IMR-90 (cell line): Measurements from ENCODE around the gene GABARAPL1.

ENCODE experiments used
- CHD1 ChIP-seq: IDR thresholded peaks from 2 replicates; pipeline ENCODE4 v1.6.1; 2012; ENCODE audit warnings: low read depth, low read length, improper control_type of control experiment
- CTCF ChIP-seq: conservative IDR thresholded peaks from 2 replicates; pipeline ENCODE4 v1.5.1; 2012; ENCODE audit warnings: mild to moderate bottlenecking, low read depth, low read length, improper control_type of control experiment
- MAFK ChIP-seq: IDR thresholded peaks from 2 replicates; pipeline ENCODE4 v1.6.1; 2012; ENCODE audit warnings: low read depth, low read length, improper control_type of control experiment
- MXI1 ChIP-seq: IDR thresholded peaks from 2 replicates; pipeline ENCODE4 v1.6.1; 2012; ENCODE audit warnings: low read depth, mild to moderate bottlenecking, low read length, moderate library complexity, borderline replicate concordance
- POLR2A ChIP-seq: IDR thresholded peaks from 2 replicates; pipeline ENCODE4 v1.6.1; 2012; ENCODE audit warnings: mild to moderate bottlenecking, low read depth, low read length
- RAD21 ChIP-seq: IDR thresholded peaks from 2 replicates; pipeline ENCODE4 v1.6.1; 2012; ENCODE audit warnings: low read length, improper control_type of control experiment
- RCOR1 ChIP-seq: IDR thresholded peaks from 2 replicates; pipeline ENCODE4 v1.6.1; 2012; ENCODE audit warnings: mild to moderate bottlenecking, low read length, improper control_type of control experiment; ENCODE audit not compliant: insufficient replicate concordance
- RFX5 ChIP-seq: IDR thresholded peaks from 2 replicates; pipeline ENCODE4 v1.8.0; 2012; ENCODE audit warnings: low read depth, mild to moderate bottlenecking, low read length, moderate library complexity
- USF2 ChIP-seq: fragments of 150-350 bp; IDR thresholded peaks from 2 replicates; pipeline ENCODE4 v1.6.1; 2017; ENCODE audit warnings: mild to moderate bottlenecking, antibody characterized with exemption, low read length, low read depth
- TF ChIP-seq, protein P1 (sequence below): fragments of 150-350 bp; IDR thresholded peaks from 2 replicates; pipeline ENCODE4 v1.6.1; 2016; ENCODE audit warnings: low read depth, mild to moderate bottlenecking, low read length, moderate library complexity, borderline replicate concordance

DNA sequence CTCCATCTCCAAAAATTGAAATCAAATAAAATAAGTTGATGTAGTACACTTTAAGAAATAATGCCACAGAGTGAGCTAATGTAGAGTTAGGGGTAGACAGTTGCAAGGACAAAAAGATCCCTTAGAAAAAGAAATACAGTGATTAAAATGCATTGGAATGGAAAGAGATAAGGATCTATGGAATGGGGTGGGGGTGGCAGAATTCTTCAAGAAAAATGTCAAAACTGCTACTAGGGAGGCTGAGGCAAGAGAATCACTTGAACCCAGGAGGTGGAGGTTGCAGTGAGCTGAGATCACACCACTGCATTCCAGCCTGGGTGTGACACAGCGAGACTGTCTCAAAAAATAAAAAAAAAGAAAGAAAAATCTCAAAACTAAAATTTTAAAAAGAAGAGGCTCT, 47.3 kb upstream of the GABARAPL1 start:
- TF ChIP-seq, protein P1, sequence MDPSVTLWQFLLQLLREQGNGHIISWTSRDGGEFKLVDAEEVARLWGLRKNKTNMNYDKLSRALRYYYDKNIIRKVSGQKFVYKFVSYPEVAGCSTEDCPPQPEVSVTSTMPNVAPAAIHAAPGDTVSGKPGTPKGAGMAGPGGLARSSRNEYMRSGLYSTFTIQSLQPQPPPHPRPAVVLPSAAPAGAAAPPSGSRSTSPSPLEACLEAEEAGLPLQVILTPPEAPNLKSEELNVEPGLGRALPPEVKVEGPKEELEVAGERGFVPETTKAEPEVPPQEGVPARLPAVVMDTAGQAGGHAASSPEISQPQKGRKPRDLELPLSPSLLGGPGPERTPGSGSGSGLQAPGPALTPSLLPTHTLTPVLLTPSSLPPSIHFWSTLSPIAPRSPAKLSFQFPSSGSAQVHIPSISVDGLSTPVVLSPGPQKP = no peak
- no peak for TF ChIP-seq MXI1
- no peak for TF ChIP-seq CTCF
- no peak for TF ChIP-seq RCOR1
- TF ChIP-seq POLR2A = no peak
- no peak for TF ChIP-seq USF2
- TF ChIP-seq MAFK = no peak
- TF ChIP-seq RAD21 = no peak
- no peak for TF ChIP-seq CHD1
- no peak for TF ChIP-seq RFX5
